Esophagus muscularis mucosa (tissue), 4 donors: Measurements from ENCODE around the gene NCKAP5. TPM values are rescaled to one million over a fixed set of nuclear protein-coding genes. Genes with fewer than 3 reads are reported as not detected.

ENCODE experiments used
- DNase-seq: peaks from one replicate; pipeline ENCODE4 v3.0.0-alpha.2; 2017; ENCODE audit errors: extremely low spot score
- H3K27ac ChIP-seq, 4 donors: fragments of 200-600 bp; sonication (generic); replicated peaks in 1 of 4; 1 replicate in 3 of 4; 2 replicates in 1 of 4; pipeline ENCODE4 v1.5.1; 2016 to 2019; ENCODE audit warnings: mild to moderate bottlenecking in 1 of 4
- H3K27me3 ChIP-seq, 4 donors: fragments of 200-600 bp; sonication (generic); one replicate each; pipeline versions ENCODE4 v1.5.1 to v1.6.0; 2016 to 2019
- H3K36me3 ChIP-seq, 4 donors: fragments of 200-600 bp; sonication (generic); one replicate each; pipeline ENCODE4 v1.5.1; 2016 to 2019
- H3K4me1 ChIP-seq, 4 donors: fragments of 200-600 bp; sonication (generic); one replicate each; pipeline ENCODE4 v1.5.1; 2016 to 2019
- H3K4me3 ChIP-seq, 4 donors: fragments of 200-600 bp; sonication (generic); 1 replicate in 2 of 4; 2 replicates in 2 of 4; pipeline ENCODE4 v1.5.1; 2016 to 2019; ENCODE audit warnings: mild to moderate bottlenecking in 4 of 4, moderate library complexity in 1 of 4
- H3K9me3 ChIP-seq, 4 donors: fragments of 200-600 bp; sonication (generic); 1 replicate in 3 of 4; 2 replicates in 1 of 4; pipeline ENCODE4 v1.5.1; 2016 to 2019
- CTCF ChIP-seq, 3 experiments: fragments of 200-600 bp in 2 of 3; fragments of 450-650 bp in 1 of 3; sonication (generic) in 2 of 3; IDR thresholded peaks; one replicate each; pipeline ENCODE4 v1.5.1; 2017 to 2019; ENCODE audit warnings: antibody characterized with exemption in 3 of 3, mild to moderate bottlenecking in 2 of 3, moderate library complexity in 1 of 3
- EP300 ChIP-seq: sonication (generic); formaldehyde crosslinking; IDR thresholded peaks from one replicate; pipeline ENCODE4 v1.6.1; 2017; ENCODE audit warnings: antibody characterized with exemption
- POLR2A ChIP-seq: fragments of 450-650 bp; IDR thresholded peaks from one replicate; pipeline ENCODE4 v1.6.1; 2017; ENCODE audit warnings: antibody characterized with exemption, moderate library complexity, mild to moderate bottlenecking, low read depth
- POLR2AphosphoS5 ChIP-seq, 2 donors: sonication (generic); formaldehyde crosslinking; IDR thresholded peaks; one replicate each; pipeline ENCODE4 v1.6.1; 2017; ENCODE audit warnings: antibody characterized with exemption in 2 of 2
- WGBS: methylation state at CpG from one replicate; pipeline ENCODE4 v1.1.5; 2018; 5-methylcytosine and 5-hydroxymethylcytosine counted together
- intact Hi-C: fragments of 100-400 bp; cut with DNase I; formaldehyde crosslinking; loops from one replicate; pipeline ENCODE4 v1.15.1; 2023
- total RNA-seq, 4 donors: library from RNA; depleted of rRNA; stranded (reverse); fragments of >200 nt; gene quantifications; one replicate each; pipeline versions ENCODE4 v1.1.0 to v1.2.1, GENCODE V29; 2016

NCKAP5 gene
- total RNA-seq, 4 donors from 2014 or later = 0.33 to 1.8 (median 1.0) TPM

- DNase-seq = peak; percentile 72
- intact Hi-C loops = no loop called here
- H3K4me3 ChIP-seq = no peak overlapping the region
- no peak for TF ChIP-seq CTCF (IDR thresholded peaks at IDR 0.05)
- no peak for TF ChIP-seq POLR2A
- TF ChIP-seq EP300 = no peak
- TF ChIP-seq POLR2AphosphoS5 (IDR thresholded peaks at IDR 0.05) = no peak
- H3K36me3 ChIP-seq = no peaks in the 10 kb centered on the region
- H3K27me3 ChIP-seq = no peaks in the 10 kb centered on the region
- H3K9me3 ChIP-seq = no peaks in the 10 kb centered on the region
- no peak overlapping the region for H3K27ac ChIP-seq
- H3K4me1 ChIP-seq = peaks cover 8 to 12% (median 8%) of the 10 kb centered on the region in 4 donors
- 78% methylated on average over 6 of the region's 6 CpGs for WGBS
These were observed 61.3 kb downstream of the NCKAP5 start for GRCh38 chr2:133506996-133507395.

- Histone ChIP-seq H3K27ac (no peak overlapping the region), H3K4me1 (peaks cover 8 to 12% (median 8%) of the 10 kb centered on the region in 4 donors), H3K27me3 (no peaks in the 10 kb centered on the region), H3K4me3 (no peak overlapping the region), H3K36me3 (no peaks in the 10 kb centered on the region), H3K9me3 (no peaks in the 10 kb centered on the region)
- DNase-seq = no peak
- WGBS = 64% methylated on average over 4 of the region's 4 CpGs
- intact Hi-C loops = no loop called here
- TF ChIP-seq POLR2A (no peak), POLR2AphosphoS5 (IDR thresholded peaks at IDR 0.05) (no peak), EP300 (no peak), CTCF (IDR thresholded peaks at IDR 0.05) (no peak)
These were observed 63.4 kb downstream of the NCKAP5 start for GRCh38 chr2:133504566-133505505.

- Histone ChIP-seq H3K4me1 (peaks cover 8 to 12% (median 8%) of the 10 kb centered on the region in 4 donors), H3K4me3 (no peak overlapping the region), H3K9me3 (no peaks in the 10 kb centered on the region), H3K27ac (no peak overlapping the region), H3K27me3 (no peaks in the 10 kb centered on the region), H3K36me3 (no peaks in the 10 kb centered on the region)
- no peak for DNase-seq
- intact Hi-C loops = no loop called here
- no peak for TF ChIP-seq CTCF (IDR thresholded peaks at IDR 0.05)
- no peak for TF ChIP-seq EP300
- no peak for TF ChIP-seq POLR2AphosphoS5 (IDR thresholded peaks at IDR 0.05)
- no peak for TF ChIP-seq POLR2A
- WGBS = 71% methylated on average over 1 of the region's 1 CpG
These were observed 64.3 kb downstream of the NCKAP5 start for GRCh38 chr2:133503927-133504326.

- no peak for DNase-seq
- no peak overlapping the region for H3K27ac ChIP-seq
- no peaks in the 10 kb centered on the region for H3K9me3 ChIP-seq
- 91% methylated on average over 1 of the region's 1 CpG for WGBS
- no peaks in the 10 kb centered on the region for H3K27me3 ChIP-seq
- intact Hi-C loops = no loop called here
- peaks cover 8 to 12% (median 8%) of the 10 kb centered on the region in 4 donors for H3K4me1 ChIP-seq
- H3K4me3 ChIP-seq = no peak overlapping the region
- no peak for TF ChIP-seq EP300
- no peak for TF ChIP-seq CTCF (IDR thresholded peaks at IDR 0.05)
- TF ChIP-seq POLR2A = no peak
- no peak for TF ChIP-seq POLR2AphosphoS5 (IDR thresholded peaks at IDR 0.05)
- no peaks in the 10 kb centered on the region for H3K36me3 ChIP-seq
These were observed 64.9 kb downstream of the NCKAP5 start for GRCh38 chr2:133503323-133503722.
